HG03460 (cell line): Measurements from ENCODE around the gene CCDC77.

Experiments
- ATAC-seq: cut with Tn5 transposase; IDR thresholded peaks from one replicate; pipeline ENCODE4 v1.9.1; 2021; ENCODE audit not compliant: unreplicated experiment

Gene CCDC77

DNA sequence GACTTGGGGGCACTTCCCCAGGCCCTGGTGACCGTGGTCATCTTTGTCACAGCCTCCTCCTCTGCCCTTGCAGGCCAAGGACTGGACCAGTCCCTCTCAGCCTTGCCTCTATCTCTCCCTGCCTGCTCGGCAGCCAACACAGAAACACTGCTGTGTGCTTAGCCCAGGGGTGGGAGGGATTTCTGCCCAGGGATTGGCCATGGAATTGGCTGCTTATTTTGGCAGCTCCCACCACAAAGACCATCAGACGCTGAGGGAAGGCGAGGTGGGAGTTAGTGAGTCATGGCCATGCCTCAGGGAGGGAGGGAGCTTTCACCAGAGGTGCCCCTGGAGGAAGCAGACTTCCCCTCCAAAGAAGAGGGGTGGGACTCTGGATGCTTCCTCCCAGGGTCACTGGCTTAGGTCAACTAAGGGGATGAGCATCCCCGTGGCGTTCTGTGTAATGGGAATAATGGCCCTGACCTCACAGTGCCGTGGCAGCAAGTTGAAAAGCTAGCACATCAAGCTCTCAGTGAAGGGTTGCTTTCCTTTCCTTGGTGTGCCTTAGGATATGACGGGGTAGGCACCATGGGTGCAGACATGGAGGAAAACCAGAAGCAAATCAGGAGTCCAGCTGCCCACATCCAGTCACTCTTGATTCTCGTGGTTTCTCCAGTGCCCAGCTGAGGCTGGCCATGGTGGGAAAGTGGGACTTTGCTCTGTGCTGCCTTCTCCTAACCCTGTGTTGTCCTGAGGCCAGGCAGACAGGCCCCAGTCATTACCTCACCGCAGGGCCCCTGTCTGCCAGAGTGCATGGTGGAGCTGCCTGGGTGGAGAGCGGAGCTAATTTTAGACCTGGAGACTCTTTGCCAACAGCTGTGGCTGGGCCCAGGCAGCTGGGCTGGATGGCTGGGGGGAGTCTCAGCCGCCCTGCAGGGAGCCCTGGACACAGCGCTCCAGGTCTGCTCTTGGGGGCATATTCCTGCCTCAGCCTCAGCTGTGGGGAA is 79.7 kb downstream of the CCDC77 start:
- no peak for ATAC-seq

DNA sequence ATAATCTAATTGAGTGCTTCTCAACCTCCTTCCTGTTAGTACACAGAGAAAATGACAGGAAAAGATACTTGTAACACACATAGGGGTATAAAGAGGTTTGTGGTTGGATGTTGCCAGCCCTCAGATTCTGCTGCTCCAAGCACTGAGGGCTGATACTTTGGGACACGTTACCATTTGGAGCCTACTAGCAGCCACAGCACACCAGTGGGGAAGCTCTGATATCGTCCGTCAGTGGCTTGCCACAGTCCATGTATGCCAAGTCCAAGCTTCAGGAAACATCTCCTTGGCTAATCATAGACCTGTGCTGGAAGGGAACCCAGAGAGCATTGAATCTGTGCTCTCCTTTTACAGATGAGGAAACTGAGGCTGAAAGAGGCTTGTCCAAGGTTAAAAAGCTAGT is 80.6 kb downstream of the CCDC77 start:
- ATAC-seq: no peak

DNA sequence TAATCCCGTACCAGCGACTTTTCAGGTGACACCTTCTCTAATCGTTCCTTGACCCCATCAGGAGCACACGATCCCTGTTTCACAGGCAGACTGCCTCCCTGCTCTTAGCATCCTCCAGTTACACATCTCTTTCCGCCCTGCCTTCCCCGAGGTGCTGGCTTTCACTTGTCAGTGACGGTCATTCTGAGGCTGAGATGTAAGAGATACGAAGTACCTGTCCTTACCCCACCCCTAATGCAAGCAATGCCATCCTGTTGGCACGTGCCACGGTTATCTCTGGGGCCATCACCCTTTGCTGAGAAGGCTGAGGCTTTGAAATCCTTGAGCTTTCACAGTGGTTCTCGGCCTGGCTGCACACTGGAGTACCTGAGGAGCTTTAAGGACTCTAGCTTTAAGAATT is 82.7 kb downstream of the CCDC77 start:
- ATAC-seq: no peak

DNA sequence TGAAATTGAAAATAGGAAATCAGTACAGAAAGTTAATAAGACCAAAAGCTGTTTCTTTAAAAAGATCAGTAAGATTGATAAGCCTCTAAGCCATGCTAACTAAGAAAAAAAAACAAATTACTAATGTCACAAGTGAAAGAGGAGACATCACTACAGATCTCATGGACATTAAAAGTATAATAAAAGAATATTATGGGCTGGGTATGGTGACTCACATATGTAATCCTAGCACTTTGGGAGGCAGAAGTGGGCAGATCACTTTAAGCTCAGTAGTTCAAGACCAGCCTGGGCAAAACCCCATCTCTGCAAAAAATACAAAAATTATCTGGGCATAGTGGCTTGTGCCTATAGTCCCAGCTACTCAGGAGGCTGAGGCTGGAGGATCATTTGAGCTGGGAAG is 88.8 kb downstream of the CCDC77 start:
- no peak for ATAC-seq
